ENCODE data around the gene HLA-DQB2. TPM values are rescaled to one million over a fixed set of nuclear protein-coding genes. Genes with fewer than 3 reads are reported as not detected.

Gene HLA-DQB2
- total RNA-seq (2021) (0.39 to 0.76 TPM (median 0.42 TPM) in 3 replicates), Bru-seq, nascent RNA (percentile 3 among the genes with signal in this experiment)
- long read RNA-seq, experiment 1: 0 reads
- long read RNA-seq, experiment 2: 0 reads
- long read RNA-seq, experiment 3: 0 reads

DNA sequence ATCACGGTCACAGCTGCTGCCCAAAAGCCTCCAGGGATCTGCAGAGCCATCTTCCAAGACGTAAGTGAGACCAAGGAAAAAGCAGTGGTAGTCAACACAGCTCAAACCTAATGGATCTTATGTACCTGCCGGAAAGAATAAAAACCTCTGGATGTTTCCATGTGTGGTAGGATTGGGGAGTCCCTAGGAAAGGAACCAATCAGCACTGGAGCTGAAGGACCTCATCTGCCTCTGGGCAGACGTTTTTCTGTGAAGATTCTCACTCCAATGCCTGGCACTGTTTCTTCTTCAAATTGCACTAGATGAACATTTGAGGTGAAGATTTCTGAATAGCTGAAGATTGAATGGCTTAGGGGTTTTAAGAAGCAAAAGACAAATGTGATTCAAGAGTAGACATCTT, at the start of gene HLA-DQB2:
Gene HLA-DQB2, minus strand, starts transcription at position 112 of the 400 bp plus-strand sequence. Its CDS starts 62 bp downstream, at position 50.
- ChIA-PET POLR2A (no interaction called here), CTCF (no interaction called here)
- DNase-seq (ENCODE audit: low spot score): no peak
- Mint-ChIP-seq H3K36me3 (no peaks in the 10 kb centered on the region), H3K4me3 (no peak within 1 kb of the TSS), H3K27me3 (ENCODE audit: low read depth) (peaks cover 24% of the 10 kb centered on the region), H3K27ac (no peak within 1 kb of the TSS), H3K4me1 (peaks cover 18% of the 10 kb centered on the region), H3K9me3 (peaks cover 5% of the 10 kb centered on the region; the same call in 1 of the 2 replicates)
- TF ChIP-seq ZNF416 (CRISPR knock-in tag; IDR thresholded peaks at IDR 0.05) (no peak), MYBL2 (CRISPR knock-in tag; IDR thresholded peaks at IDR 0.05) (no peak), SMAD3 (CRISPR knock-in tag; IDR thresholded peaks at IDR 0.05; ENCODE audit: borderline replicate concordance) (no peak), ZNF219 (CRISPR knock-in tag; IDR thresholded peaks at IDR 0.05; ENCODE audit: borderline replicate concordance) (no peak), CREM (CRISPR knock-in tag; IDR thresholded peaks at IDR 0.05) (no peak), PRRX2 (CRISPR knock-in tag; IDR thresholded peaks at IDR 0.05) (no peak), HMGA2 (CRISPR knock-in tag; IDR thresholded peaks at IDR 0.05) (no peak), NFATC4 (CRISPR knock-in tag; IDR thresholded peaks at IDR 0.05) (no peak), ZNF263 (CRISPR knock-in tag; IDR thresholded peaks at IDR 0.05; ENCODE audit: low read depth) (no peak), KAT7 (CRISPR knock-in tag; IDR thresholded peaks at IDR 0.05; ENCODE audit: borderline replicate concordance) (no peak), FOXP1 (CRISPR knock-in tag; IDR thresholded peaks at IDR 0.05; ENCODE audit: borderline replicate concordance) (no peak), OVOL2 (CRISPR knock-in tag; IDR thresholded peaks at IDR 0.05; ENCODE audit: borderline replicate concordance) (no peak)
- TF ChIP-seq, protein P1, sequence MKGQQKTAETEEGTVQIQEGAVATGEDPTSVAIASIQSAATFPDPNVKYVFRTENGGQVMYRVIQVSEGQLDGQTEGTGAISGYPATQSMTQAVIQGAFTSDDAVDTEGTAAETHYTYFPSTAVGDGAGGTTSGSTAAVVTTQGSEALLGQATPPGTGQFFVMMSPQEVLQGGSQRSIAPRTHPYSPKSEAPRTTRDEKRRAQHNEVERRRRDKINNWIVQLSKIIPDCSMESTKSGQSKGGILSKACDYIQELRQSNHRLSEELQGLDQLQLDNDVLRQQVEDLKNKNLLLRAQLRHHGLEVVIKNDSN (CRISPR knock-in tag; IDR thresholded peaks at IDR 0.05): no peak
- TF ChIP-seq, protein P2, sequence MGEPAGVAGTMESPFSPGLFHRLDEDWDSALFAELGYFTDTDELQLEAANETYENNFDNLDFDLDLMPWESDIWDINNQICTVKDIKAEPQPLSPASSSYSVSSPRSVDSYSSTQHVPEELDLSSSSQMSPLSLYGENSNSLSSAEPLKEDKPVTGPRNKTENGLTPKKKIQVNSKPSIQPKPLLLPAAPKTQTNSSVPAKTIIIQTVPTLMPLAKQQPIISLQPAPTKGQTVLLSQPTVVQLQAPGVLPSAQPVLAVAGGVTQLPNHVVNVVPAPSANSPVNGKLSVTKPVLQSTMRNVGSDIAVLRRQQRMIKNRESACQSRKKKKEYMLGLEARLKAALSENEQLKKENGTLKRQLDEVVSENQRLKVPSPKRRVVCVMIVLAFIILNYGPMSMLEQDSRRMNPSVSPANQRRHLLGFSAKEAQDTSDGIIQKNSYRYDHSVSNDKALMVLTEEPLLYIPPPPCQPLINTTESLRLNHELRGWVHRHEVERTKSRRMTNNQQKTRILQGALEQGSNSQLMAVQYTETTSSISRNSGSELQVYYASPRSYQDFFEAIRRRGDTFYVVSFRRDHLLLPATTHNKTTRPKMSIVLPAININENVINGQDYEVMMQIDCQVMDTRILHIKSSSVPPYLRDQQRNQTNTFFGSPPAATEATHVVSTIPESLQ (CRISPR knock-in tag; IDR thresholded peaks at IDR 0.05): no peak
- TF ChIP-seq, protein P3, sequence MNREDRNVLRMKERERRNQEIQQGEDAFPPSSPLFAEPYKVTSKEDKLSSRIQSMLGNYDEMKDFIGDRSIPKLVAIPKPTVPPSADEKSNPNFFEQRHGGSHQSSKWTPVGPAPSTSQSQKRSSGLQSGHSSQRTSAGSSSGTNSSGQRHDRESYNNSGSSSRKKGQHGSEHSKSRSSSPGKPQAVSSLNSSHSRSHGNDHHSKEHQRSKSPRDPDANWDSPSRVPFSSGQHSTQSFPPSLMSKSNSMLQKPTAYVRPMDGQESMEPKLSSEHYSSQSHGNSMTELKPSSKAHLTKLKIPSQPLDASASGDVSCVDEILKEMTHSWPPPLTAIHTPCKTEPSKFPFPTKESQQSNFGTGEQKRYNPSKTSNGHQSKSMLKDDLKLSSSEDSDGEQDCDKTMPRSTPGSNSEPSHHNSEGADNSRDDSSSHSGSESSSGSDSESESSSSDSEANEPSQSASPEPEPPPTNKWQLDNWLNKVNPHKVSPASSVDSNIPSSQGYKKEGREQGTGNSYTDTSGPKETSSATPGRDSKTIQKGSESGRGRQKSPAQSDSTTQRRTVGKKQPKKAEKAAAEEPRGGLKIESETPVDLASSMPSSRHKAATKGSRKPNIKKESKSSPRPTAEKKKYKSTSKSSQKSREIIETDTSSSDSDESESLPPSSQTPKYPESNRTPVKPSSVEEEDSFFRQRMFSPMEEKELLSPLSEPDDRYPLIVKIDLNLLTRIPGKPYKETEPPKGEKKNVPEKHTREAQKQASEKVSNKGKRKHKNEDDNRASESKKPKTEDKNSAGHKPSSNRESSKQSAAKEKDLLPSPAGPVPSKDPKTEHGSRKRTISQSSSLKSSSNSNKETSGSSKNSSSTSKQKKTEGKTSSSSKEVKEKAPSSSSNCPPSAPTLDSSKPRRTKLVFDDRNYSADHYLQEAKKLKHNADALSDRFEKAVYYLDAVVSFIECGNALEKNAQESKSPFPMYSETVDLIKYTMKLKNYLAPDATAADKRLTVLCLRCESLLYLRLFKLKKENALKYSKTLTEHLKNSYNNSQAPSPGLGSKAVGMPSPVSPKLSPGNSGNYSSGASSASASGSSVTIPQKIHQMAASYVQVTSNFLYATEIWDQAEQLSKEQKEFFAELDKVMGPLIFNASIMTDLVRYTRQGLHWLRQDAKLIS (CRISPR knock-in tag; IDR thresholded peaks at IDR 0.05; ENCODE audit: borderline replicate concordance): no peak
- TF ChIP-seq, protein P4, sequence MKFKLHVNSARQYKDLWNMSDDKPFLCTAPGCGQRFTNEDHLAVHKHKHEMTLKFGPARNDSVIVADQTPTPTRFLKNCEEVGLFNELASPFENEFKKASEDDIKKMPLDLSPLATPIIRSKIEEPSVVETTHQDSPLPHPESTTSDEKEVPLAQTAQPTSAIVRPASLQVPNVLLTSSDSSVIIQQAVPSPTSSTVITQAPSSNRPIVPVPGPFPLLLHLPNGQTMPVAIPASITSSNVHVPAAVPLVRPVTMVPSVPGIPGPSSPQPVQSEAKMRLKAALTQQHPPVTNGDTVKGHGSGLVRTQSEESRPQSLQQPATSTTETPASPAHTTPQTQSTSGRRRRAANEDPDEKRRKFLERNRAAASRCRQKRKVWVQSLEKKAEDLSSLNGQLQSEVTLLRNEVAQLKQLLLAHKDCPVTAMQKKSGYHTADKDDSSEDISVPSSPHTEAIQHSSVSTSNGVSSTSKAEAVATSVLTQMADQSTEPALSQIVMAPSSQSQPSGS (CRISPR knock-in tag; IDR thresholded peaks at IDR 0.05; ENCODE audit: borderline replicate concordance, low read depth): no peak
- TF ChIP-seq, protein P5, sequence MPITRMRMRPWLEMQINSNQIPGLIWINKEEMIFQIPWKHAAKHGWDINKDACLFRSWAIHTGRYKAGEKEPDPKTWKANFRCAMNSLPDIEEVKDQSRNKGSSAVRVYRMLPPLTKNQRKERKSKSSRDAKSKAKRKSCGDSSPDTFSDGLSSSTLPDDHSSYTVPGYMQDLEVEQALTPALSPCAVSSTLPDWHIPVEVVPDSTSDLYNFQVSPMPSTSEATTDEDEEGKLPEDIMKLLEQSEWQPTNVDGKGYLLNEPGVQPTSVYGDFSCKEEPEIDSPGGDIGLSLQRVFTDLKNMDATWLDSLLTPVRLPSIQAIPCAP (CRISPR knock-in tag; IDR thresholded peaks at IDR 0.05): no peak
- TF ChIP-seq, protein P6, sequence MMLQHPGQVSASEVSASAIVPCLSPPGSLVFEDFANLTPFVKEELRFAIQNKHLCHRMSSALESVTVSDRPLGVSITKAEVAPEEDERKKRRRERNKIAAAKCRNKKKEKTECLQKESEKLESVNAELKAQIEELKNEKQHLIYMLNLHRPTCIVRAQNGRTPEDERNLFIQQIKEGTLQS (CRISPR knock-in tag; conservative IDR thresholded peaks at IDR 0.05): no peak
- TF ChIP-seq, protein P7, sequence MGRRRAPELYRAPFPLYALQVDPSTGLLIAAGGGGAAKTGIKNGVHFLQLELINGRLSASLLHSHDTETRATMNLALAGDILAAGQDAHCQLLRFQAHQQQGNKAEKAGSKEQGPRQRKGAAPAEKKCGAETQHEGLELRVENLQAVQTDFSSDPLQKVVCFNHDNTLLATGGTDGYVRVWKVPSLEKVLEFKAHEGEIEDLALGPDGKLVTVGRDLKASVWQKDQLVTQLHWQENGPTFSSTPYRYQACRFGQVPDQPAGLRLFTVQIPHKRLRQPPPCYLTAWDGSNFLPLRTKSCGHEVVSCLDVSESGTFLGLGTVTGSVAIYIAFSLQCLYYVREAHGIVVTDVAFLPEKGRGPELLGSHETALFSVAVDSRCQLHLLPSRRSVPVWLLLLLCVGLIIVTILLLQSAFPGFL (CRISPR knock-in tag; IDR thresholded peaks at IDR 0.05; ENCODE audit: borderline replicate concordance): no peak
- ATAC-seq: no peak
